Measurements from ENCODE around the gene SLC44A5. TPM values are rescaled to one million over a fixed set of nuclear protein-coding genes. Genes with fewer than 3 reads are reported as not detected.
A peak's percentile ranks its signal among the peaks of the same experiment; 100 is the strongest.

The SLC44A5 gene
- total RNA-seq, 1 donor, result under 0.01 TPM

- no peak for TF ChIP-seq CTCF (IDR thresholded peaks at IDR 0.05; ENCODE audit: insufficient read depth, low read depth, low read length)
- H3K4me3 ChIP-seq (ENCODE audit: low read depth, low read length), result no peak overlapping the region
- no peak for DNase-seq (ENCODE audit: low read depth)
Measured at GRCh38 chr1:75243124-75243523, 367.8 kb downstream of the SLC44A5 start.

DNA sequence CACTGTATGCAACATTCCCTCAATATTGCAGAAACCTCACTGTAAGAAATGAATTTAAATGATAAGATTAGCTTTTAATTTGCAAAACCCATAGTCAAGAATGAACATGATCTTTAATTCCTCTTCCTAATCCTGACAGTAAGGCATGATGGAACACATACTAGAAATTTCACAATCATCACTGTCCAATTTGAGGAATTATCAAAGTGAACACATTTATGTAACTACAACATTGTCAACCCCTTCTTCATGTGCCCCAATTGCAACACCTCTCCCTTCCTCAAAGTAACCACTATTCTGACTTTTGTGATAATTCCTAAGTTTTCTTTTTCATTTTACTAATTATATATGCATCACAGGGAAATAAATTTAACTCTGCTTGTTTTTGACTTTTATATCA is 373.6 kb downstream of the SLC44A5 start:
- H3K4me3 ChIP-seq (ENCODE audit: low read depth, low read length), result no peak overlapping the region
- no peak for DNase-seq (ENCODE audit: low read depth)
- TF ChIP-seq CTCF (IDR thresholded peaks at IDR 0.05; ENCODE audit: insufficient read depth, low read depth, low read length), result no peak

DNA sequence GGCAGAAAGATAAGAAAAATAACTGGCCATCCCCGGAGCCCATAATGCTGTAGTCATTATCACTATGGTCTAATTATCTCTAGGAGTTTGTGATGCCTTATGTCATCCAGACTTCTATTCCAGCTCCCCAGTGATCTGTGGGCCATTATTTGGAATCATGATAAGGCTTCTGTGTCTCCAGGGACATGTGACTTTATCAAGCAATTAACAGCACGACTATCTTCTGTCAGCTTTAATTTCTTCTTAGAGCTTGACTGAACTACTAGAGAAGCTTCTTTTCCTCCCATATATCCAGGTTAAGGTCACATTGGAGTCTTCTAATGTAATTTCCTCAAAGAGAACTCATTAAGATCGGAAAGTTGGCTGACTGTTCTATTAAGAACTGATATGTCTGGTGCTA is 376.4 kb downstream of the SLC44A5 start:
- H3K4me3 ChIP-seq (ENCODE audit: low read depth, low read length), result no peak overlapping the region
- DNase-seq (ENCODE audit: low read depth), result no peak
- TF ChIP-seq CTCF (IDR thresholded peaks at IDR 0.05; ENCODE audit: insufficient read depth, low read depth, low read length), result no peak

DNA sequence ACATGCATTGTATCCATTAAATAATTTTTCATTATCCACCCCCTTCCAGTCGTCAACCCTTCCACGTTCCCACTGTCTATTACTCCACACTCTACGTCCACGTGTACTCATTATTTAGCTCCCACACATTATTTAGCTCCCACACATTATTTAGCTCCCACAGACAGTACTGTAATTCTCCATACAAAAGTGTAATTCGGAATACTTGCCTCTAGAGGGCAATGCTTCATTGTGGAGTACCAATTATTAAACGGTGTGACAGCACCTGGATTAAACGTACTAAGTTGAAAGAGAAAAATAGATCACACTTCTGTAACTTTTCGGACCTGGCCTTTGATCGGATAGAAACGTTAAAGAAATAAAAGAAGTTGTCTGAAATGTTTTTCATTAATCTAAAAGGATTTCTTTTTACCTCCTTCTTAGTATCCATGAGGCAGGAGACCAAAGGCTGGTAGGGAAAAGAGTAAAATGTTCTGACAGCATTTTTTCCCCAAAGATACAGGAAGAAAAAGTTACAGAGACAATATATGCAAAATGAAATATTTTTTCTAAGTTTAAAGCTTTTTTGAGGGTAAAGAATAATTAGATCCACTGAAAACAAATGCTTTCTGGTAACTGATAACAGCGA is 377.5 kb downstream of the SLC44A5 start:
- DNase-seq (ENCODE audit: low read depth), result peak; percentile 13
- no peak overlapping the region for H3K4me3 ChIP-seq (ENCODE audit: low read depth, low read length)
- TF ChIP-seq CTCF (IDR thresholded peaks at IDR 0.05; ENCODE audit: insufficient read depth, low read depth, low read length), result peak; percentile 64

GRCh38 chr1:75220072-75220471 is 390.8 kb downstream of the SLC44A5 start:
- DNase-seq (ENCODE audit: low read depth), result no peak
- no peak overlapping the region for H3K4me3 ChIP-seq (ENCODE audit: low read depth, low read length)
- no peak for TF ChIP-seq CTCF (IDR thresholded peaks at IDR 0.05; ENCODE audit: insufficient read depth, low read depth, low read length)

DNA sequence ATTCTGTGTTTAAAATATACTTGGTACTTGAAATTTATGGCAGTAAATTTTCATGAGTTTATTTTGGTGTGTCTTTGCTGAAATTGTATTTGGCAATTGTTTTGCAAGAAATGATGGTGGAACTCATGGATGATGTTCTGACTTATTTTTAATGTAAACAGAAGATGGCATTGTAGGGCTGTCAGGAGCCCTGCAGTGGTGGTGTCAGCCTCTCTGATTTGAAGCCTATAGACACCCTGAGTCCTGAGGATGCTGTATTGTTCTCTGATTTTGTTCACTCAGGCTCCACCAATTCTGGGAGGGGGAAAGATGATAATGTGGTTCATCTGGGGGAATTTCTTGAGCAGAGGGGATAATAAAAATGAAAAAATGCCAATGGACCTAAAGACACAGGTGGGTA is 396.9 kb downstream of the SLC44A5 start:
- TF ChIP-seq CTCF (IDR thresholded peaks at IDR 0.05; ENCODE audit: insufficient read depth, low read depth, low read length), result no peak

DNA sequence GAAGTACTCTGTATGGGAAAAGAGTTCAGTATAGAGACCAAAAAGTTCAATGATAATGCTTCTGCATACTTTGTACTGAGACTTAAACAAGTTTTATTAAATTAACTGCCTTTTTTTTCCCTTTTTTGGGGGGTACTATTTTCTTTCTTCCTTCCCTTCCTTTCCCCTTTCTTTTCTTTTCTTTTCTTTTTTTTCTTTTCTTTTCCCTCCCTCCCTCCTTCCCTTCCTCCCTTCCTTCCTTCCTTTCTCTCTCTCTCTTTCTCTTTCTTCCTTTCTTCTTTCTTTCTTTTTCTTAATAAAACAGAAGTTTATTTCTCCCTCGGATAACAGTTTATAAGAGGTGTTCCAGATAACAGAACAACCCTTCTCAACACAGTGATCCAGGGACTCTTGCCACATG is 399.3 kb downstream of the SLC44A5 start:
- no peak overlapping the region for H3K4me3 ChIP-seq (ENCODE audit: low read depth, low read length)
- no peak for TF ChIP-seq CTCF (IDR thresholded peaks at IDR 0.05; ENCODE audit: insufficient read depth, low read depth, low read length)
- DNase-seq (ENCODE audit: low read depth), result no peak

More for the DNA sequence above, 396.9 kb downstream of the SLC44A5 start:
- DNase-seq (ENCODE audit: low read depth), result no peak
- H3K4me3 ChIP-seq (ENCODE audit: low read depth, low read length), result no peak overlapping the region

Data from fibroblast of villous mesenchyme (primary cell).